OCI-LY7 (cell line): ENCODE data around the gene DZANK1. TPM values are rescaled to one million over a fixed set of nuclear protein-coding genes. Genes with fewer than 3 reads are reported as not detected.
"Not testable (repeated sequence)": the region's sequence is repeated elsewhere in the genome, so short reads cannot be mapped to it uniquely, and the experiment has no call there.

Experiments used
- BruUV-seq: library from RNA; stranded (reverse); fragments of 400-500 nt; replicated peaks from 2 replicates; lab custom pipeline; 2021; lab: Mats Ljungman, UMichigan
- CTCF ChIA-PET: fragments of 300-600 bp; sonication (Branson Sonifier 250); formaldehyde crosslinking; loops from one replicate; lab custom pipeline; 2022; ENCODE audit warnings: antibody characterized with exemption; ENCODE audit not compliant: unreplicated experiment; lab: Charles Lee
- POLR2A ChIA-PET: fragments of 300-600 bp; sonication (Branson Sonifier 250); formaldehyde crosslinking; loops from one replicate; lab custom pipeline; 2022; ENCODE audit warnings: antibody characterized with exemption; lab: Charles Lee
- DNase-seq: peaks from one replicate; pipeline ENCODE4 v3.0.0-alpha.2; 2015; ENCODE audit warnings: low spot score
- H2AFZ ChIP-seq: fragments of 200-600 bp; sonication (generic), shearing (Covaris generic); 2 replicates; pipeline ENCODE4 v1.6.1; 2014; ENCODE audit warnings: mild to moderate bottlenecking, antibody characterized with exemption, low read length, moderate library complexity
- H3K27ac ChIP-seq: fragments of 200-600 bp; sonication (generic); 2 replicates; pipeline ENCODE4 v1.5.1; 2014; ENCODE audit warnings: mixed run types, low read depth, mild to moderate bottlenecking, moderate library complexity, low read length, inconsistent platforms; ENCODE audit not compliant: poor library complexity, severe bottlenecking
- H3K36me3 ChIP-seq: fragments of 200-600 bp; sonication (generic); 2 replicates; pipeline ENCODE4 v1.6.1; 2014; ENCODE audit warnings: mild to moderate bottlenecking, antibody characterized with exemption, low read length, moderate library complexity, mixed read lengths; ENCODE audit not compliant: insufficient read depth
- H3K4me1 ChIP-seq: fragments of 200-600 bp; sonication (generic); 2 replicates; pipeline ENCODE4 v1.5.1; 2014; ENCODE audit warnings: mild to moderate bottlenecking, low read length; ENCODE audit not compliant: insufficient read depth, poor library complexity, severe bottlenecking
- H3K4me2 ChIP-seq: fragments of 200-600 bp; sonication (generic); 2 replicates; pipeline ENCODE4 v1.6.1; 2014; ENCODE audit warnings: mild to moderate bottlenecking, low read length
- H3K4me3 ChIP-seq: fragments of 200-600 bp; sonication (generic); 2 replicates; pipeline ENCODE4 v1.5.1; 2014; ENCODE audit warnings: mild to moderate bottlenecking, low read depth, low read length; ENCODE audit not compliant: poor library complexity, severe bottlenecking
- H3K79me2 ChIP-seq: fragments of 200-600 bp; sonication (generic); 2 replicates; pipeline ENCODE4 v1.6.1; 2016; ENCODE audit warnings: low read depth, mild to moderate bottlenecking, low read length, moderate library complexity, mixed read lengths; ENCODE audit not compliant: insufficient read depth
- H3K9me2 ChIP-seq: fragments of 200-600 bp; sonication (generic); 2 replicates; pipeline ENCODE4 v1.6.1; 2016; ENCODE audit warnings: mild to moderate bottlenecking, low read length, mixed read lengths; ENCODE audit not compliant: insufficient read depth
- H3K9me3 ChIP-seq: fragments of 200-600 bp; sonication (generic); 2 replicates; pipeline ENCODE4 v1.6.1; 2014; ENCODE audit warnings: mild to moderate bottlenecking, mixed run types, low read length, mixed read lengths
- H4K20me1 ChIP-seq: fragments of 200-600 bp; sonication (generic); 2 replicates; pipeline ENCODE4 v1.6.1; 2014; ENCODE audit warnings: mild to moderate bottlenecking, antibody characterized with exemption, low read length, moderate library complexity, mixed read lengths; ENCODE audit not compliant: insufficient read depth
- EZH2phosphoT487 ChIP-seq: fragments of 200-600 bp; sonication (generic); IDR thresholded peaks from 2 replicates; pipeline ENCODE4 v1.6.1; 2018; ENCODE audit warnings: low read depth, borderline replicate concordance, mild to moderate bottlenecking, mixed run types, antibody characterized with exemption, low read length, moderate library complexity, mixed read lengths
- intact Hi-C: fragments of 100-400 bp; cut with micrococcal nuclease; formaldehyde crosslinking; loops from one replicate; pipeline ENCODE4 v1.10.0; 2022; ENCODE audit not compliant: unreplicated experiment
- total RNA-seq, 2 experiments: library from RNA; depleted of rRNA in 1 of 2; stranded (reverse); fragments of >200 nt in 1 of 2; shearing (Covaris generic) in 1 of 2; gene quantifications; 2 replicates each; pipeline ENCODE4 v1.2.3, GENCODE V29; 2014 to 2022
- TF ChIP-seq, protein P1 (sequence below): fragments of 200-600 bp; sonication (generic); conservative IDR thresholded peaks from 2 replicates; pipeline ENCODE4 v1.5.1; 2014; ENCODE audit warnings: mild to moderate bottlenecking, antibody characterized with exemption, low read length, moderate library complexity, mixed read lengths

The DZANK1 gene
- total RNA-seq, 2 experiments from 2014 or later: 7.9 to 18.0 TPM

DNA sequence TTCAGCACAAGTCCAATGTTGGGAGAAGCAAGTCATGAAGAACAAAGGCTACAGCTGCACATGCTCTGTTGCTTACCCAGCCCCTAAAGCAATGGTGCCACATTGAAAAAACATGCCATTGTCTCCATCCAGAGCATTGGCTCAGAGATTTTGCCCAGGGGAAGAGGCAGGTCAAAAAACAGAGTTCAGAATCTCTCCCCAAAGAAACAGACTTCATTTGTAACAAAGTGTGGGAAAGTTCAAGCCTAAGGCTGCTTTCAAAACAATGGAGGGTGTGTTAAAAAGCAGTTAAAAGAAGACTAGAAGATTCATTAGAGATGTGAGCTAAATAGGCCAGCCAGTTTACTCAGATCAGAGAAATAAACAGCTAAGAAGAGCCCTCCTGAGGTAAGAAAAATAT is 63.6 kb downstream of the DZANK1 start:
- no TSS peak for BruUV-seq
- Histone ChIP-seq H3K4me3 (no peak overlapping the region), H3K27ac (no peak overlapping the region), H3K9me3 (no peaks in the 10 kb centered on the region), H3K9me2 (no peaks in the 10 kb centered on the region), H3K36me3 (peaks cover 10% of the 10 kb centered on the region; the same call in 1 of the 2 replicates), H3K4me1 (no peaks in the 10 kb centered on the region), H3K79me2 (no peaks in the 10 kb centered on the region), H3K4me2 (no peak overlapping the region), H4K20me1 (no peaks in the 10 kb centered on the region), H2AFZ (no peak overlapping the region)
- no peak for TF ChIP-seq EZH2phosphoT487
- TF ChIP-seq, protein P1, sequence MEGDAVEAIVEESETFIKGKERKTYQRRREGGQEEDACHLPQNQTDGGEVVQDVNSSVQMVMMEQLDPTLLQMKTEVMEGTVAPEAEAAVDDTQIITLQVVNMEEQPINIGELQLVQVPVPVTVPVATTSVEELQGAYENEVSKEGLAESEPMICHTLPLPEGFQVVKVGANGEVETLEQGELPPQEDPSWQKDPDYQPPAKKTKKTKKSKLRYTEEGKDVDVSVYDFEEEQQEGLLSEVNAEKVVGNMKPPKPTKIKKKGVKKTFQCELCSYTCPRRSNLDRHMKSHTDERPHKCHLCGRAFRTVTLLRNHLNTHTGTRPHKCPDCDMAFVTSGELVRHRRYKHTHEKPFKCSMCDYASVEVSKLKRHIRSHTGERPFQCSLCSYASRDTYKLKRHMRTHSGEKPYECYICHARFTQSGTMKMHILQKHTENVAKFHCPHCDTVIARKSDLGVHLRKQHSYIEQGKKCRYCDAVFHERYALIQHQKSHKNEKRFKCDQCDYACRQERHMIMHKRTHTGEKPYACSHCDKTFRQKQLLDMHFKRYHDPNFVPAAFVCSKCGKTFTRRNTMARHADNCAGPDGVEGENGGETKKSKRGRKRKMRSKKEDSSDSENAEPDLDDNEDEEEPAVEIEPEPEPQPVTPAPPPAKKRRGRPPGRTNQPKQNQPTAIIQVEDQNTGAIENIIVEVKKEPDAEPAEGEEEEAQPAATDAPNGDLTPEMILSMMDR: no peak
- POLR2A ChIA-PET: no interaction called here
- no peak for DNase-seq
- intact Hi-C loops: no loop called here
- CTCF ChIA-PET: no interaction called here

GRCh38 chr20:18401305-18401704 is 65.5 kb downstream of the DZANK1 start:
- H3K79me2 ChIP-seq: no peaks in the 10 kb centered on the region
- no TSS peak for BruUV-seq
- no peaks in the 10 kb centered on the region for H4K20me1 ChIP-seq
- H3K4me3 ChIP-seq: no peak overlapping the region
- H3K4me2 ChIP-seq: no peak overlapping the region
- no peak overlapping the region for H3K27ac ChIP-seq
- no peaks in the 10 kb centered on the region for H3K9me3 ChIP-seq
- no peak for TF ChIP-seq EZH2phosphoT487
- TF ChIP-seq, protein P1: no peak
- no peak for DNase-seq
- H3K9me2 ChIP-seq: no peaks in the 10 kb centered on the region
- H3K36me3 ChIP-seq: peaks cover 17% of the 10 kb centered on the region
- H3K4me1 ChIP-seq: no peaks in the 10 kb centered on the region
- POLR2A ChIA-PET: no interaction called here
- intact Hi-C loops: no loop called here
- no peak overlapping the region for H2AFZ ChIP-seq
- CTCF ChIA-PET: no interaction called here

DNA sequence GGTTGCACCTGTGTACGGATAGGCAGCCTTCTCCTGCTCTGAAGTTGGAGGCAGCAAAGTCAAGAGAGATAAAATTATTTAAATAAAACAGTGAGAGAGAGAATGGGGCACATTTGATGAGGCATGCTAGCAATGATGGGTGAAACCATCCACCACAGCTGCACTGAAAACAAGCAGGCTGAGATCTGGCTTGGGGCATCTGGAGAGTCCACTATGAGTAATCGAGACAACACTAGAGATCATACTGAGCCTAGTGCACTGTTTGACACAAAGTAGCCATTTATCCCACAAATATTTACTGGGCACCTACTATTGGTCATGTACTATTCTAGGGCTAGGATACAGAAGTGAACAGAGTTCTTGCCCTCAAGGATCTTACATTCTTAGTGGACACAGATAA is 66.4 kb downstream of the DZANK1 start:
- Histone ChIP-seq H3K4me3 (no peak overlapping the region), H2AFZ (no peak overlapping the region), H3K27ac (no peak overlapping the region), H3K4me2 (no peak overlapping the region), H4K20me1 (no peaks in the 10 kb centered on the region), H3K9me2 (no peaks in the 10 kb centered on the region), H3K4me1 (peaks cover 3% of the 10 kb centered on the region), H3K36me3 (peaks cover 23% of the 10 kb centered on the region), H3K9me3 (no peaks in the 10 kb centered on the region), H3K79me2 (no peaks in the 10 kb centered on the region)
- no peak for TF ChIP-seq EZH2phosphoT487
- TF ChIP-seq, protein P1: no peak
- ChIA-PET POLR2A (no interaction called here), CTCF (no interaction called here)
- intact Hi-C loops: no loop called here
- BruUV-seq: no TSS peak
- DNase-seq: no peak

DNA sequence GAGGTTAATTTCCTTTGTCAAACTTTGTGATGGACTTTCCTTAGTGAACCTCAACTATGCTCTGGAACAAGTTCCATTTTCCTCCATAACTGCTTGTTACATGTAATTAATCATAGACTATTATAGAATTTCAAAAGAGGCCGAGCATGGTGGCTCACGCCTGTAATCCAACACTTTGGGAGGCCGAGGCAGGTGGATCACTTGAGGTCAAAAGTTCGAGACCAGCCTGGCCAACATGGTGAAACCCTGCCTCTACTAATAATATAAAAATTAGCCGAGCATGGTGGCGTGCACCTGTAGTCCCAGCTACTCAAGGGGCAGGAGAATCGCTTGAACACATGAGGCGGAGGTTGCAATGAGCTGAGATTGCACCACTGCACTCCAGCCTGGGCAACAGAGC is 68.1 kb downstream of the DZANK1 start:
- H4K20me1 ChIP-seq, H3K4me3 ChIP-seq, intact Hi-C loops, BruUV-seq, H3K9me3 ChIP-seq, DNase-seq, H3K4me1 ChIP-seq, H3K79me2 ChIP-seq, POLR2A ChIA-PET, H2AFZ ChIP-seq, H3K27ac ChIP-seq, H3K9me2 ChIP-seq, CTCF ChIA-PET, H3K4me2 ChIP-seq: not testable (repeated sequence)
- H3K36me3 ChIP-seq: peaks cover 23% of the 10 kb centered on the region
